Measurements from ENCODE around the gene PRIMPOL. TPM values are rescaled to one million over a fixed set of nuclear protein-coding genes. Genes with fewer than 3 reads are reported as not detected.

PRIMPOL gene
- total and polyA plus RNA-seq, 9 of the 15 experiments (the other 6 are each of a cell fraction or from before 2014, with no cell fraction given), result 11.0 to 32.0 (median 16.1) TPM

GRCh38 chr4:184649971-184650855, 675 bp downstream of the PRIMPOL start (continued):
- peak; percentile 20; the same call in 1 of the 2 replicates for TF ChIP-seq SMARCA4 (IDR thresholded peaks at IDR 0.05)
- TF ChIP-seq MGA (IDR thresholded peaks at IDR 0.05), result peak; percentile 42; the same call in 1 of the 2 replicates
- TF ChIP-seq NUFIP1 (IDR thresholded peaks at IDR 0.05; ENCODE audit: partially characterized antibody), result no peak
- TF ChIP-seq HDGF (IDR thresholded peaks at IDR 0.05), result peak; percentile 36; the same call in 1 of the 2 replicates
- 0 out of 2 replicates have a peak, but pooled peaks have one; percentile 9 for TF ChIP-seq ZBTB5 (IDR thresholded peaks at IDR 0.05)
- TF ChIP-seq HMG20B (CRISPR knock-in tag; IDR thresholded peaks at IDR 0.05), result no peak
- TF ChIP-seq ZNF592 (IDR thresholded peaks at IDR 0.05), result peak; percentile 49; the same call in 1 of the 2 replicates
- peak; percentile 45; the same call in 1 of the 2 replicates for TF ChIP-seq L3MBTL2 (IDR thresholded peaks at IDR 0.05)
- TF ChIP-seq ZNF12 (CRISPR knock-in tag; IDR thresholded peaks at IDR 0.05), result 0 out of 2 replicates have a peak, but pooled peaks have one; percentile 20

All from K562 (cell line).